Colonic mucosa (tissue), 4 donors: ENCODE results near the gene PARVA. TPM values are rescaled to one million over a fixed set of nuclear protein-coding genes. Genes with fewer than 3 reads are reported as not detected.
A peak's percentile ranks its signal among the peaks of the same experiment; 100 is the strongest.

Experiments
- DNase-seq: peaks from one replicate; pipeline ENCODE4 v3.0.0-alpha.2; 2020
- H3K27ac ChIP-seq: fragments of 200-600 bp; one replicate; pipeline ENCODE4 v1.8.0; 2021
- H3K27me3 ChIP-seq: fragments of 200-600 bp; one replicate; pipeline ENCODE4 v1.8.0; 2021
- H3K36me3 ChIP-seq: fragments of 200-600 bp; one replicate; pipeline ENCODE4 v1.8.0; 2021
- H3K4me1 ChIP-seq: fragments of 200-600 bp; one replicate; pipeline ENCODE4 v1.8.0; 2021; ENCODE audit warnings: mild to moderate bottlenecking
- H3K4me3 ChIP-seq: fragments of 200-600 bp; one replicate; pipeline ENCODE4 v1.8.0; 2021
- H3K9ac ChIP-seq, 2 donors: one replicate each; pipeline ENCODE4 v1.7.0; 2013; ENCODE audit warnings: control low read depth in 2 of 2, low read depth in 2 of 2, low read length in 2 of 2
- H3K9me3 ChIP-seq: fragments of 200-600 bp; one replicate; pipeline ENCODE4 v1.8.0; 2021
- intact Hi-C: fragments of 100-400 bp; cut with DNase I; formaldehyde crosslinking; loops from one replicate; pipeline ENCODE4 v1.14.1; 2022
- total RNA-seq, 2 donors: library from RNA; stranded (reverse); fragmentation: NEBNext Ultra II Directional in 1 of 2; extraction: Animal tissue kit (Norgen Biotek cat#: 25700) in 1 of 2; gene quantifications; one replicate each; pipeline ENCODE4 v1.2.1, GENCODE V29; 2021
- TF ChIP-seq, protein P1 (sequence below): fragments of 200-600 bp; IDR thresholded peaks from one replicate; pipeline ENCODE4 v1.8.0; 2022; ENCODE audit warnings: antibody characterized with exemption, mild to moderate bottlenecking
- donor health status: healthy.
- donor health status: DM: no; HTN: no; CAD: no.
- donor health status: DM: no; HTN: no; CAD: no.

The PARVA gene
- total RNA-seq, 2 donors from 2014 or later = 61.8 to 78.5 TPM

DNA sequence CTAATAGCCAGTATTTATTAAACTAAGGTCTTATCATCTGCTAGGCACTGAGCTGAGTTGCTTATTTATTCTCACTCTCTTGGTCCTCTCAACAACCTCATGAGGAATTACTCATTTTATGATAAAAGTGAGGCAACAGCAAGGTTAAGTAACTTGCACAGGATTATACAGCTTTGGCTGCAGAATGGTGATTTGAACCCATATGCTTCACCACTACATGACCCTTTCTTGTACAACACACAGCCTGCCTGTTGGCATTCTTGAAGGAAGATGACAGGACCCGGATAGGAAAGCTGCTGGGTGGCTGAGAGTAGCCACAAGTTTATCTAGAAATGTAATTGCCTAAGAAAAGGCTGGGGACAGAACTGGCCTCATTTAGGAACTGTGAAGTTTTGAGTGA is 5.3 kb upstream of the PARVA start:
- no peak for DNase-seq
- H3K27ac ChIP-seq = no peak overlapping the region
- no peaks in the 10 kb centered on the region for H3K4me1 ChIP-seq
- H3K4me3 ChIP-seq = no peak overlapping the region
- H3K36me3 ChIP-seq = no peaks in the 10 kb centered on the region
- no peaks in the 10 kb centered on the region for H3K27me3 ChIP-seq
- intact Hi-C loops = no loop called here
- TF ChIP-seq, protein P1, sequence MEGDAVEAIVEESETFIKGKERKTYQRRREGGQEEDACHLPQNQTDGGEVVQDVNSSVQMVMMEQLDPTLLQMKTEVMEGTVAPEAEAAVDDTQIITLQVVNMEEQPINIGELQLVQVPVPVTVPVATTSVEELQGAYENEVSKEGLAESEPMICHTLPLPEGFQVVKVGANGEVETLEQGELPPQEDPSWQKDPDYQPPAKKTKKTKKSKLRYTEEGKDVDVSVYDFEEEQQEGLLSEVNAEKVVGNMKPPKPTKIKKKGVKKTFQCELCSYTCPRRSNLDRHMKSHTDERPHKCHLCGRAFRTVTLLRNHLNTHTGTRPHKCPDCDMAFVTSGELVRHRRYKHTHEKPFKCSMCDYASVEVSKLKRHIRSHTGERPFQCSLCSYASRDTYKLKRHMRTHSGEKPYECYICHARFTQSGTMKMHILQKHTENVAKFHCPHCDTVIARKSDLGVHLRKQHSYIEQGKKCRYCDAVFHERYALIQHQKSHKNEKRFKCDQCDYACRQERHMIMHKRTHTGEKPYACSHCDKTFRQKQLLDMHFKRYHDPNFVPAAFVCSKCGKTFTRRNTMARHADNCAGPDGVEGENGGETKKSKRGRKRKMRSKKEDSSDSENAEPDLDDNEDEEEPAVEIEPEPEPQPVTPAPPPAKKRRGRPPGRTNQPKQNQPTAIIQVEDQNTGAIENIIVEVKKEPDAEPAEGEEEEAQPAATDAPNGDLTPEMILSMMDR = no peak
- no peaks in the 10 kb centered on the region for H3K9me3 ChIP-seq
- no peak overlapping the region for H3K9ac ChIP-seq

DNA sequence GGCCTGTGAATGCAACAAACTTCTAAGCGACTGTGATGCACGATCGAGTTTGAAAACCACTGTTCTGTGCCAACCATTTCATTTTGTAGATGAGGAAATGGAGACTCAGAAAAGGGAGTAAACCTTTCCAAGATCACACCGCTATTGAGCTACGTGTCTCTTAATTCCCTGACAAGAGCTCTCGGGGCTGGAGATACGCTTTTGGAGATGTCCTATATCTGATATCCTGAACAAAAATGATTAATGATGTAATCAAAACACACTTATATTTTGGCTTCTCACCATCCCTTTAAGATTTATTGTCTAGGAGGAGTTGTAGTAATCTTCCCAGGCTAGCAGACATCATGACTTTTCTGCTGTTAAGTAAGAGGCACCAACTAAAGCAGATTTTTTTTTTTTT is 1.7 kb upstream of the PARVA start:
- H3K4me1 ChIP-seq = no peaks in the 10 kb centered on the region
- peak overlapping the region; percentile 97 for H3K27ac ChIP-seq
- no peaks in the 10 kb centered on the region for H3K36me3 ChIP-seq
- H3K27me3 ChIP-seq = no peaks in the 10 kb centered on the region
- no peak overlapping the region for H3K4me3 ChIP-seq
- no peaks in the 10 kb centered on the region for H3K9me3 ChIP-seq
- H3K9ac ChIP-seq = no peak overlapping the region
- intact Hi-C loops = loop anchor here (5.0 kb wide), 1 partner anchor 43 kb away; no protein-coding TSS in a partner anchor
- no peak for DNase-seq
- TF ChIP-seq, protein P1 = no peak

DNA sequence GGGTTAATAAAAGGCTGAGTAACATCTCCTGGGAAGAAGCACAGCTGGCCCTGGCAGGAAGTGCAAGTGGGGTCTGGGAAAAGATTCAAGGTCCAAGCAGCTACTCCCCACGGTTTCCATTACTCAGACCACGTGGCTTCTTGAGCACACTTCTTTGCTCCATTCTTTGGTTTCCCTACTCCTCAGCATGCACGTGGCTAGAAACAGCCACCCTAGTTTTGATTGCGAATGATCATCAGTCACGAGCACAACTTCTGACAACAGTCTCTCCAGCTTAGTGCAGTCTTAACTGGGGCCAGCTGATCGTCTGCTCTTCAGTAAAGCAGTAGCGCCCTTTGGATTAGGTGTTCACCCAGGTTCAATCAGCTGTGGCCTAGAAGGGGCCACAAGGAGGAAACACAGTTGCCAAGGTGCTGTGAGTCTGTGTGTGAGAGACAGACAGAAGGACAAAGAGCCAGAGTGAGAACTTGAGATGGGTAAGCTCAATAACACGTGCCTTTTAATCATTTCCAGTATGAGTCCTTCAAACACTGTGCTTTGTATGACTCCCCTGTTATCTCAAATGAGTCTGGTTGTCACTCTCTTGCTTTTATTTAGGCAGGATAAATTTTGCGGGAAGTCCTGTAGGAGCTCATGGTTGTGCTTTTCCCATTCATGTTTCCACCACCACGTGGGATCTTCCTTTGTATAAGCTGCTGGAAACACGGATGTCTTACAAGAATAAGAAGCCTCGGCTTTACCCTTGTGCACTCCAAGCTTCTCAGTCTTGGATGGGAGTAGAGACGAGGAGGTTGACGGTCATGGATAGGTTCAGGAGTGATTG is 901 bp upstream of the PARVA start:
- intact Hi-C loops = loop anchor here (5.0 kb wide), 1 partner anchor 44 kb away; no protein-coding TSS in a partner anchor
- peak overlapping the region; percentile 75 to 80 for H3K9ac ChIP-seq

DNA sequence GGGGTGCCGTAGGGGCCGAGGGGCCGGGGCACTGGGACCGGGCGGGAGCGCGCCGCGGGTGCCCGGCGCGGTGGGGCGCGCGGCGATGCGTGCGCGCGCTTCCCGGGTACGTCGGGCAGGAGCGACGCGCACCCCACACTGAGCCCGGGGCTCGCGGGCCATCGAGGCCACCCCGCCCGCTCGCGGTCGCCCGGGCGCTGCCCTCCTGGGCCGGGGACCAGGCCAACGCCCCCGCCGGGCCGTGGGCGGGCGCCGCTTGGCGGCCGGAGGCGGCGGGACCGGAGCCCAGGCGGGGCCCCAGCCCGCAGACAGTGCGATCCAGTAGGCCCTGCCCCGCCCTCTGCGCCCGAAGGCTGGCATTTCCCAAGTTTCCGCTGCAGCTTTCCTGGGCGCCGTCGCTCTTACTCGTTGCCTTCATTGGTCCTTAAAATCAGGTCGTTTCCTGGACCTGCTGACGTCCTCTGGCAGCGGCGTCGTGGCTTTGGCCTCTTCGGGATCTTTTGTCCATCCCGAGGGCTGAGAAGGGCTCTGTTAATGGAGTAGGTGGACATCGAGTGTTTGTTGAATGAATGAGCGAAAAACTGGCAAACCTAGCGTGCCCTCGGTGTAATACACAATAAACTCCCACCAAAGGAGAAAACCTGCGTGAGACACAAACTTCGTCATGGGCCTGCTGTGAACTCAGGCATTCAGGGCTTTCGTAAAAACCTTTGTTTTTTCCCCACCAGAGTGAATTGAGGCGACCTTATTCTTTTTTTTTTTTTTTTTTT is 638 bp downstream of the PARVA start:
- TF ChIP-seq, protein P1 = no peak
- intact Hi-C loops = loop anchor here (5.0 kb wide), 1 partner anchor 46 kb away; no protein-coding TSS in a partner anchor
- no peaks in the 10 kb centered on the region for H3K36me3 ChIP-seq
- H3K27me3 ChIP-seq = no peaks in the 10 kb centered on the region
- H3K4me3 ChIP-seq = peak overlapping the region; percentile 51
- H3K9ac ChIP-seq = peak overlapping the region; percentile 75 to 80
- no peaks in the 10 kb centered on the region for H3K4me1 ChIP-seq
- peak; percentile 86 for DNase-seq
- peak overlapping the region; percentile 97 for H3K27ac ChIP-seq
- no peaks in the 10 kb centered on the region for H3K9me3 ChIP-seq

More for the DNA sequence above, 901 bp upstream of the PARVA start:
- H3K4me3 ChIP-seq = no peak overlapping the region
- no peaks in the 10 kb centered on the region for H3K27me3 ChIP-seq
- peak; percentile 39 for DNase-seq
- no peaks in the 10 kb centered on the region for H3K36me3 ChIP-seq
- peak overlapping the region; percentile 97 for H3K27ac ChIP-seq
- H3K9me3 ChIP-seq = no peaks in the 10 kb centered on the region
- no peaks in the 10 kb centered on the region for H3K4me1 ChIP-seq
- TF ChIP-seq, protein P1 = no peak

DNA sequence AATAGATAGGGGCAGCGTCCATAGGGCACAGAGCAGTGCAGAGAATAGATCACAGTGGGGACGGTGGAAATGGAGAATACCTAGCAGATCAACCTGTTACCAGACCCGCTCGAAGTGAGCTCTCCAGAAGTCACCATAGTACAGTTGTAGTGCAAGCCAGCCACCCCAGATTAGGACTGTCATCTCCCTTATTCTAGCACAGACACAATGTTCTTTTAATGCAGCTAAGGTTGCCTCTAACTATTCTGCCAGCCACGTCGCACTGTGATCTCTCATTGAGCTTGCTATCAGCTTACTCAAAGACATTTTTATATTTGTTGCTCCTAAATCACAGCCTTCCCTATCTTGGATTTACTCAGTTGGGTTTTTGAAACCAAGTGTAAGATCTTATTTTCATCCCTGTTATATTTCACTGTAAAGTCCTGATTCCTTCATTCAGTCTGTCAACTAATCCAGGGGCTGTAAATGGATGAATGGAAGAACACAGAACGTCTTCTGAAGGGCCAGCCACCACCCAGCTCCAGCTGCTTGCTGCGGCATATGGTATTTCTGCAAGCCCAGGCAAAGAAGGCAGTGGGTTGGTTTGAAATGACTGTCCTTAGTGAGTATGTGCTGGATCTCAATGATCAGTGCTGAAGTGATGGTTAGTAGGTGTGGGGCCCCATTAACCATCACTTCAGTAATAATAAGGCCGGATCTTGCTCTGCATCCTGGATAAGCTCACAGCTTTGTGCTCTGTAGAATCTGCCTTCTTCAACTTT is 3.4 kb downstream of the PARVA start:
- no peaks in the 10 kb centered on the region for H3K4me1 ChIP-seq
- DNase-seq = no peak
- no peaks in the 10 kb centered on the region for H3K9me3 ChIP-seq
- intact Hi-C loops = no loop called here
- no peaks in the 10 kb centered on the region for H3K27me3 ChIP-seq
- no peak overlapping the region for H3K9ac ChIP-seq
- no peaks in the 10 kb centered on the region for H3K36me3 ChIP-seq
- H3K4me3 ChIP-seq = no peak overlapping the region
- TF ChIP-seq, protein P1 = no peak
- H3K27ac ChIP-seq = no peak overlapping the region
